NCI-H510A treated with DMSO at 0.1 percent for 48 hours (cell line): ENCODE results near the gene YIPF7.

Source experiments
- DNase-seq: peaks from one replicate; lab custom pipeline; 2025; lab: John Stamatoyannopoulos, UW

Gene YIPF7

DNA sequence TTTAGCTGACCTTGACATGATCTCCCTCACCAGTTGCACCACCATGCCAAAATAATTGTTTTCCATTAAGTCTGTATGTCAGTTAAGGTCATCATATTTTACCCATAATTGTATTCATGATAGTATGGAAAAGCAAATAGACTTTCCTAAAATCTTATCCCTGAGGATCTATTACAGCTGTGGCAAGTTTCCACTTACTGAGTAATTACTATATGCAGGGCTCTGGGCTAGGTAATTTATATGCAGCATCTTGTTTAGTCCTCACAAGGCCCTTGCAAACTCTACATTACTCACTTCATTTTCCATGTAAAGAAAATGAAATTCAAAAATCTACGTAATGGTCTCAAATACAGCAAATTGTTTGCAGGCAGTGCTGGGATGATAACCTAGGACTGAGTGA, 34.8 kb downstream of the YIPF7 start:
- no peak for DNase-seq

DNA sequence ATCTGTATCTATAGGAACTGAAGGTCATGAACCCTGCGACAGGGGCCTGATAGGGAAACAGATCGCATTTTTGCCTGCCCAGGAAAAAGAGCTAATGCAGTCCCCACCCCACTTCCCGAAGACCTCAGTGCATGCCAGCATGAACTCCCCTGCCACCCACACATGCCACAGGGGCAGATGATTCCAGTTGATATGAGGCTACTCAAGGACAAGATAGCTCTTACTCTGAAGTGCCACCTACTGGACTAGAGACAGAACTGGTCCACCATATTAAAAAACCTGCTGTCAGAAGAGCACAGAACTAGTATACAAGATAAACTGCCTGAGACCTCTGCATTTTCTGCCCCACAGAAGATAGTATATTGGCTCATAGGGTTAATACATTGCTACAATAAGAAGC, 68.0 kb downstream of the YIPF7 start:
- DNase-seq = no peak

DNA sequence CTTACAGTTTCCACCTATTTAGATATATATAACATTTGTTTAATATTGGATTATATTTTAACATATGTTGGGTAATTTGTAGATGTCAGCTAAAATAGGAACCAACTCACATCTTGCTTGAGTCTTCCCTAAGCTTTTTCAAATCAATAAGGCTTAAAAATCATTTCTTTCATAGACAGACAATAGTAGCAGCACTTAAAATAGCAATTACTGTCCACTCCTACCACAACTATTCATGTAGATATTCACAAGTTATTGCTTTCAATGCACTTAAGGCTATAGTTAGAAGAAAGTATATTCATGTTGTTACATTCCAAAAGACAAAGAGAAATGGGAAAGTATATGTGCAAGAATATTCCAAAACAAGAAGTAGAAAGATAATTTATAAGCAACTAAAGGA, 71.2 kb downstream of the YIPF7 start:
- DNase-seq = no peak

DNA sequence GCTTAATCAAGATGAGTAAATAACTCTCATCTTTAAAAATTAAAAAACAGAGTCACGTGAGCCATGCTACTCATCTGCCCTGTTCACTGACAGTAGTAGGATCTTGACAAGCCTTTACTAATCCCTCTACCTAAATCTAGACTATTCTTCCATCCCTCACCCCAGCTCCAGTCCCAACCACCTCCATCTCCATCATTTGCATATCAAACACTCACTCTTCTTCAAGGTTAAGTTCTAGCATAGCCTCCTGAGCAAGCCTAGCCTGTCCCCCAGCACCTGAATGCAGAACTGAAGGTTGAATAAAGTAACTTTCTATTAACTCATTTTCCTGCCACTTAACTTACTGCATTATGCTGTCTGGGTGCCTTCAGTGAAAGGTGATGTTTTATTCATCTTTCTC, 72.5 kb downstream of the YIPF7 start:
- DNase-seq = no peak
